ENCODE data around the gene PAX2.
"Not testable (repeated sequence)": the region's sequence is repeated elsewhere in the genome, so short reads cannot be mapped to it uniquely, and the experiment has no call there.

- TF ChIP-seq, protein P1, sequence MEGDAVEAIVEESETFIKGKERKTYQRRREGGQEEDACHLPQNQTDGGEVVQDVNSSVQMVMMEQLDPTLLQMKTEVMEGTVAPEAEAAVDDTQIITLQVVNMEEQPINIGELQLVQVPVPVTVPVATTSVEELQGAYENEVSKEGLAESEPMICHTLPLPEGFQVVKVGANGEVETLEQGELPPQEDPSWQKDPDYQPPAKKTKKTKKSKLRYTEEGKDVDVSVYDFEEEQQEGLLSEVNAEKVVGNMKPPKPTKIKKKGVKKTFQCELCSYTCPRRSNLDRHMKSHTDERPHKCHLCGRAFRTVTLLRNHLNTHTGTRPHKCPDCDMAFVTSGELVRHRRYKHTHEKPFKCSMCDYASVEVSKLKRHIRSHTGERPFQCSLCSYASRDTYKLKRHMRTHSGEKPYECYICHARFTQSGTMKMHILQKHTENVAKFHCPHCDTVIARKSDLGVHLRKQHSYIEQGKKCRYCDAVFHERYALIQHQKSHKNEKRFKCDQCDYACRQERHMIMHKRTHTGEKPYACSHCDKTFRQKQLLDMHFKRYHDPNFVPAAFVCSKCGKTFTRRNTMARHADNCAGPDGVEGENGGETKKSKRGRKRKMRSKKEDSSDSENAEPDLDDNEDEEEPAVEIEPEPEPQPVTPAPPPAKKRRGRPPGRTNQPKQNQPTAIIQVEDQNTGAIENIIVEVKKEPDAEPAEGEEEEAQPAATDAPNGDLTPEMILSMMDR (IDR thresholded peaks at IDR 0.05; ENCODE audit: insufficient read depth, low read length, poor library complexity, severe bottlenecking) = not testable (repeated sequence)
- not testable (repeated sequence) for TF ChIP-seq EZH2phosphoT487 (conservative IDR thresholded peaks at IDR 0.05; ENCODE audit: low read length)
Measured at GRCh38 chr10:100701704-100702103, 43.7 kb upstream of the PAX2 start.
